B cell (primary cell): ENCODE data around the gene MLLT10.

Source experiments
- EZH2 ChIP-seq: IDR thresholded peaks from 2 replicates; pipeline ENCODE4 v1.6.1; 2012; ENCODE audit warnings: borderline replicate concordance, low read depth, mild to moderate bottlenecking, moderate library complexity, low read length; ENCODE audit not compliant: insufficient read depth, poor library complexity, severe bottlenecking
- TF ChIP-seq, protein P1 (sequence below): fragments of 200-600 bp; IDR thresholded peaks from one replicate; pipeline ENCODE4 v1.8.0; 2022; ENCODE audit warnings: antibody characterized with exemption, mild to moderate bottlenecking

DNA sequence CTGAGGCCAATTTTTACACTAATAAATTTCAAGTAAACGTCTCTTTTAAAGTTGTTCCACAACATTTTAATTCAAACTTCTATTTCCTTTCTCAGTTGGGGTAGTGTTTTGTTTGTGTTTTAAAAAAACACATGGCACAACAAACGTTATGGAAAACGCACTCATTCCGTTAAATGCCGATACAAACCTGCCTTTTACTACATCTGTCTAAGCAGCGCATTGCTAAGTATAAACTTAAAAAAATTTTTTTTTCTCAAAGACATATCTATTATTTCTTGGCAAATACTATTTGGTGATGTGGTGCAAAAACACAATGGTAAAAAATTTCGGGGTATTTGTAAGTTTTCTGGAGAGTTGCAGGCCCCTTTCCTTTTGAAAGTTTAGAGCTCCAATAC is 9.9 kb upstream of the MLLT10 start:
- no peak for TF ChIP-seq EZH2
- TF ChIP-seq, protein P1, sequence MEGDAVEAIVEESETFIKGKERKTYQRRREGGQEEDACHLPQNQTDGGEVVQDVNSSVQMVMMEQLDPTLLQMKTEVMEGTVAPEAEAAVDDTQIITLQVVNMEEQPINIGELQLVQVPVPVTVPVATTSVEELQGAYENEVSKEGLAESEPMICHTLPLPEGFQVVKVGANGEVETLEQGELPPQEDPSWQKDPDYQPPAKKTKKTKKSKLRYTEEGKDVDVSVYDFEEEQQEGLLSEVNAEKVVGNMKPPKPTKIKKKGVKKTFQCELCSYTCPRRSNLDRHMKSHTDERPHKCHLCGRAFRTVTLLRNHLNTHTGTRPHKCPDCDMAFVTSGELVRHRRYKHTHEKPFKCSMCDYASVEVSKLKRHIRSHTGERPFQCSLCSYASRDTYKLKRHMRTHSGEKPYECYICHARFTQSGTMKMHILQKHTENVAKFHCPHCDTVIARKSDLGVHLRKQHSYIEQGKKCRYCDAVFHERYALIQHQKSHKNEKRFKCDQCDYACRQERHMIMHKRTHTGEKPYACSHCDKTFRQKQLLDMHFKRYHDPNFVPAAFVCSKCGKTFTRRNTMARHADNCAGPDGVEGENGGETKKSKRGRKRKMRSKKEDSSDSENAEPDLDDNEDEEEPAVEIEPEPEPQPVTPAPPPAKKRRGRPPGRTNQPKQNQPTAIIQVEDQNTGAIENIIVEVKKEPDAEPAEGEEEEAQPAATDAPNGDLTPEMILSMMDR, result no peak
